ENCODE measurements around the gene DNAH17. TPM values are rescaled to one million over a fixed set of nuclear protein-coding genes. Genes with fewer than 3 reads are reported as not detected.

Gene DNAH17
- total and polyA plus RNA-seq, 2 of the 13 experiments (the other 11 are each of a cell fraction or from before 2014, with no cell fraction given) = 0.86 to 1.6 TPM

DNA sequence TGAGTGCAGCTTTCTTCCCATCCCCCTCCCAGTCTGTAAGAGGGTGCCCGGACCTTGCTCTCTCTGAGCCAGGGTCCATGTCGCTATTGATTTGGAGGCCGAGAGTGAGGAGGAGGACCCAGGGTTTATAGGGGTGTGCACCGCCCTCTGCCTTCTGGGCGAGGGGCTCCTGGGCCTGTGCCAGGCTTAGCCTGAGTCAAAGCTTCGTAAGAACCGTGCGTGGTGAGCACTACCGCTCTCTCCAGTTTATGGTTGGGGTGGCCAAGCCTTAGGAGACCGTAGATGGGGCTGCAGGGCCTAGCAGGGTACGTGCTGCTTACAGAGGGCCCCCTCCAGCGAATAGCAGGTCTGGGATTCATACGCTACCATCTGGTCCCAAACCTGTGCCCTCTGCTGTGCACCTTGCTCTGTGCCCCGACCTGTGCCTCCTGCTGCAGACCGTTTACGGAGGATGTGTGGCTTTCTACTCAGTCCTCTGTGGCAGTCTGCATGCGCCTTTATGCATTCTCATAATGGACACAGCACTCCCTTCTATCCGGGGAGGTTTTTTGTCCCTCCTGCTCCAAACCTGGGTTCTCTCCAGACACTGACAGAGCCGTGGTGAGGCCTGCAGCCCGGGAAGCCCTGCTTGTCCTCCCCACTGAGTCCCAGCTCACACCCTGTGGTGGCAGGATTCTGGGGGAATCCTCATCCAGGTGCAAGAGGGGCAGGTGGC is 144.0 kb downstream of the DNAH17 start (continued):
- TF ChIP-seq, protein P1, sequence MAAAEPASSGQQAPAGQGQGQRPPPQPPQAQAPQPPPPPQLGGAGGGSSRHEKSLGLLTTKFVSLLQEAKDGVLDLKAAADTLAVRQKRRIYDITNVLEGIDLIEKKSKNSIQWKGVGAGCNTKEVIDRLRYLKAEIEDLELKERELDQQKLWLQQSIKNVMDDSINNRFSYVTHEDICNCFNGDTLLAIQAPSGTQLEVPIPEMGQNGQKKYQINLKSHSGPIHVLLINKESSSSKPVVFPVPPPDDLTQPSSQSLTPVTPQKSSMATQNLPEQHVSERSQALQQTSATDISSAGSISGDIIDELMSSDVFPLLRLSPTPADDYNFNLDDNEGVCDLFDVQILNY (CRISPR knock-in tag; conservative IDR thresholded peaks at IDR 0.05) = no peak
- no peak for TF ChIP-seq TAF1 (CRISPR knock-in tag; IDR thresholded peaks at IDR 0.05)
- TF ChIP-seq, protein P2, sequence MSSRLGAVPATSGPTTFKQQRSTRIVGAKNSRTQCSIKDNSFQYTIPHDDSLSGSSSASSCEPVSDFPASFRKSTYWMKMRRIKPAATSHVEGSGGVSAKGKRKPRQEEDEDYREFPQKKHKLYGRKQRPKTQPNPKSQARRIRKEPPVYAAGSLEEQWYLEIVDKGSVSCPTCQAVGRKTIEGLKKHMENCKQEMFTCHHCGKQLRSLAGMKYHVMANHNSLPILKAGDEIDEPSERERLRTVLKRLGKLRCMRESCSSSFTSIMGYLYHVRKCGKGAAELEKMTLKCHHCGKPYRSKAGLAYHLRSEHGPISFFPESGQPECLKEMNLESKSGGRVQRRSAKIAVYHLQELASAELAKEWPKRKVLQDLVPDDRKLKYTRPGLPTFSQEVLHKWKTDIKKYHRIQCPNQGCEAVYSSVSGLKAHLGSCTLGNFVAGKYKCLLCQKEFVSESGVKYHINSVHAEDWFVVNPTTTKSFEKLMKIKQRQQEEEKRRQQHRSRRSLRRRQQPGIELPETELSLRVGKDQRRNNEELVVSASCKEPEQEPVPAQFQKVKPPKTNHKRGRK (CRISPR knock-in tag; IDR thresholded peaks at IDR 0.05) = no peak
- no peak for TF ChIP-seq ATF7 (IDR thresholded peaks at IDR 0.05)
- TF ChIP-seq ATF7 (CRISPR knock-in tag; IDR thresholded peaks at IDR 0.05) = no peak
- TF ChIP-seq, protein P3, sequence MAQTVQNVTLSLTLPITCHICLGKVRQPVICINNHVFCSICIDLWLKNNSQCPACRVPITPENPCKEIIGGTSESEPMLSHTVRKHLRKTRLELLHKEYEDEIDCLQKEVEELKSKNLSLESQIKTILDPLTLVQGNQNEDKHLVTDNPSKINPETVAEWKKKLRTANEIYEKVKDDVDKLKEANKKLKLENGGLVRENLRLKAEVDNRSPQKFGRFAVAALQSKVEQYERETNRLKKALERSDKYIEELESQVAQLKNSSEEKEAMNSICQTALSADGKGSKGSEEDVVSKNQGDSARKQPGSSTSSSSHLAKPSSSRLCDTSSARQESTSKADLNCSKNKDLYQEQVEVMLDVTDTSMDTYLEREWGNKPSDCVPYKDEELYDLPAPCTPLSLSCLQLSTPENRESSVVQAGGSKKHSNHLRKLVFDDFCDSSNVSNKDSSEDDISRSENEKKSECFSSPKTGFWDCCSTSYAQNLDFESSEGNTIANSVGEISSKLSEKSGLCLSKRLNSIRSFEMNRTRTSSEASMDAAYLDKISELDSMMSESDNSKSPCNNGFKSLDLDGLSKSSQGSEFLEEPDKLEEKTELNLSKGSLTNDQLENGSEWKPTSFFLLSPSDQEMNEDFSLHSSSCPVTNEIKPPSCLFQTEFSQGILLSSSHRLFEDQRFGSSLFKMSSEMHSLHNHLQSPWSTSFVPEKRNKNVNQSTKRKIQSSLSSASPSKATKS (CRISPR knock-in tag; IDR thresholded peaks at IDR 0.05) = no peak
- TF ChIP-seq, protein P4, sequence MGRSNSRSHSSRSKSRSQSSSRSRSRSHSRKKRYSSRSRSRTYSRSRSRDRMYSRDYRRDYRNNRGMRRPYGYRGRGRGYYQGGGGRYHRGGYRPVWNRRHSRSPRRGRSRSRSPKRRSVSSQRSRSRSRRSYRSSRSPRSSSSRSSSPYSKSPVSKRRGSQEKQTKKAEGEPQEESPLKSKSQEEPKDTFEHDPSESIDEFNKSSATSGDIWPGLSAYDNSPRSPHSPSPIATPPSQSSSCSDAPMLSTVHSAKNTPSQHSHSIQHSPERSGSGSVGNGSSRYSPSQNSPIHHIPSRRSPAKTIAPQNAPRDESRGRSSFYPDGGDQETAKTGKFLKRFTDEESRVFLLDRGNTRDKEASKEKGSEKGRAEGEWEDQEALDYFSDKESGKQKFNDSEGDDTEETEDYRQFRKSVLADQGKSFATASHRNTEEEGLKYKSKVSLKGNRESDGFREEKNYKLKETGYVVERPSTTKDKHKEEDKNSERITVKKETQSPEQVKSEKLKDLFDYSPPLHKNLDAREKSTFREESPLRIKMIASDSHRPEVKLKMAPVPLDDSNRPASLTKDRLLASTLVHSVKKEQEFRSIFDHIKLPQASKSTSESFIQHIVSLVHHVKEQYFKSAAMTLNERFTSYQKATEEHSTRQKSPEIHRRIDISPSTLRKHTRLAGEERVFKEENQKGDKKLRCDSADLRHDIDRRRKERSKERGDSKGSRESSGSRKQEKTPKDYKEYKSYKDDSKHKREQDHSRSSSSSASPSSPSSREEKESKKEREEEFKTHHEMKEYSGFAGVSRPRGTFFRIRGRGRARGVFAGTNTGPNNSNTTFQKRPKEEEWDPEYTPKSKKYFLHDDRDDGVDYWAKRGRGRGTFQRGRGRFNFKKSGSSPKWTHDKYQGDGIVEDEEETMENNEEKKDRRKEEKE (IDR thresholded peaks at IDR 0.05) = no peak
- TF ChIP-seq MYNN (CRISPR knock-in tag; IDR thresholded peaks at IDR 0.05; ENCODE audit: low read depth) = no peak
- no peak for TF ChIP-seq MED13 (CRISPR knock-in tag; IDR thresholded peaks at IDR 0.05)
- TF ChIP-seq ZNF337 (CRISPR knock-in tag; IDR thresholded peaks at IDR 0.05; ENCODE audit: borderline replicate concordance, low read depth) = no peak
- no peak for TF ChIP-seq HNRNPLL (IDR thresholded peaks at IDR 0.05; ENCODE audit: low read depth, low read length, poor library complexity, severe bottlenecking)
- TF ChIP-seq CHD2 (IDR thresholded peaks at IDR 0.05; ENCODE audit: low read depth, low read length) = peak; percentile 70
- TF ChIP-seq ZNF75D (CRISPR knock-in tag; IDR thresholded peaks at IDR 0.05; ENCODE audit: borderline replicate concordance) = no peak
- no peak for TF ChIP-seq FLYWCH1 (CRISPR knock-in tag; IDR thresholded peaks at IDR 0.05)
- no peak for TF ChIP-seq THAP11 (CRISPR knock-in tag; IDR thresholded peaks at IDR 0.05)
- TF ChIP-seq, protein P5, sequence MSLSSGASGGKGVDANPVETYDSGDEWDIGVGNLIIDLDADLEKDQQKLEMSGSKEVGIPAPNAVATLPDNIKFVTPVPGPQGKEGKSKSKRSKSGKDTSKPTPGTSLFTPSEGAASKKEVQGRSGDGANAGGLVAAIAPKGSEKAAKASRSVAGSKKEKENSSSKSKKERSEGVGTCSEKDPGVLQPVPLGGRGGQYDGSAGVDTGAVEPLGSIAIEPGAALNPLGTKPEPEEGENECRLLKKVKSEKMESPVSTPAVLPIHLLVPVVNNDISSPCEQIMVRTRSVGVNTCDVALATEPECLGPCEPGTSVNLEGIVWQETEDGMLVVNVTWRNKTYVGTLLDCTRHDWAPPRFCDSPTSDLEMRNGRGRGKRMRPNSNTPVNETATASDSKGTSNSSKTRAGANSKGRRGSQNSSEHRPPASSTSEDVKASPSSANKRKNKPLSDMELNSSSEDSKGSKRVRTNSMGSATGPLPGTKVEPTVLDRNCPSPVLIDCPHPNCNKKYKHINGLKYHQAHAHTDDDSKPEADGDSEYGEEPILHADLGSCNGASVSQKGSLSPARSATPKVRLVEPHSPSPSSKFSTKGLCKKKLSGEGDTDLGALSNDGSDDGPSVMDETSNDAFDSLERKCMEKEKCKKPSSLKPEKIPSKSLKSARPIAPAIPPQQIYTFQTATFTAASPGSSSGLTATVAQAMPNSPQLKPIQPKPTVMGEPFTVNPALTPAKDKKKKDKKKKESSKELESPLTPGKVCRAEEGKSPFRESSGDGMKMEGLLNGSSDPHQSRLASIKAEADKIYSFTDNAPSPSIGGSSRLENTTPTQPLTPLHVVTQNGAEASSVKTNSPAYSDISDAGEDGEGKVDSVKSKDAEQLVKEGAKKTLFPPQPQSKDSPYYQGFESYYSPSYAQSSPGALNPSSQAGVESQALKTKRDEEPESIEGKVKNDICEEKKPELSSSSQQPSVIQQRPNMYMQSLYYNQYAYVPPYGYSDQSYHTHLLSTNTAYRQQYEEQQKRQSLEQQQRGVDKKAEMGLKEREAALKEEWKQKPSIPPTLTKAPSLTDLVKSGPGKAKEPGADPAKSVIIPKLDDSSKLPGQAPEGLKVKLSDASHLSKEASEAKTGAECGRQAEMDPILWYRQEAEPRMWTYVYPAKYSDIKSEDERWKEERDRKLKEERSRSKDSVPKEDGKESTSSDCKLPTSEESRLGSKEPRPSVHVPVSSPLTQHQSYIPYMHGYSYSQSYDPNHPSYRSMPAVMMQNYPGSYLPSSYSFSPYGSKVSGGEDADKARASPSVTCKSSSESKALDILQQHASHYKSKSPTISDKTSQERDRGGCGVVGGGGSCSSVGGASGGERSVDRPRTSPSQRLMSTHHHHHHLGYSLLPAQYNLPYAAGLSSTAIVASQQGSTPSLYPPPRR (CRISPR knock-in tag; IDR thresholded peaks at IDR 0.05; ENCODE audit: borderline replicate concordance) = no peak
- no peak for TF ChIP-seq NR3C1 (CRISPR knock-in tag; IDR thresholded peaks at IDR 0.05)

All from HepG2 (cell line).